ENCODE data around the gene ANKMY1. TPM values are rescaled to one million over a fixed set of nuclear protein-coding genes. Genes with fewer than 3 reads are reported as not detected.

The ANKMY1 gene
- total and polyA plus RNA-seq, 11 donors, result 2.4 to 11.7 (median 5.5) TPM

- no peaks in the 10 kb centered on the region for H3K27me3 ChIP-seq
- H3K27ac ChIP-seq, result no peak overlapping the region
- peaks cover 3 to 36% (median 20%) of the 10 kb centered on the region in 12 donors for H3K4me1 ChIP-seq
- ATAC-seq (no peak), DNase-seq (peak in 3 of 5 donors; percentile 20 to 52 (median 28))
- no peaks in the 10 kb centered on the region for H3K9me3 ChIP-seq
- intact Hi-C loops (cut with DNase I), result no loop called here
- 87 to 92% (median 89%) methylated on average over 14 to 21 of the region's 21 CpGs for WGBS, 4 donors
- no peak overlapping the region for H3K4me3 ChIP-seq
- peaks cover 0 to 68% (median 39%) of the 10 kb centered on the region in 9 donors for H3K36me3 ChIP-seq
- TF ChIP-seq POLR2A (IDR thresholded peaks at IDR 0.05) (no peak), CTCF (IDR thresholded peaks at IDR 0.05) (no peak)
Measured at GRCh38 chr2:240574386-240575100, 16.8 kb upstream of the ANKMY1 start.

GRCh38 chr2:240573516-240574385 lies 16.0 kb upstream of the ANKMY1 start:
- intact Hi-C loops (cut with DNase I), result no loop called here
- Histone ChIP-seq H3K9me3 (no peaks in the 10 kb centered on the region), H3K27me3 (no peaks in the 10 kb centered on the region), H3K4me1 (peaks cover 3 to 33% (median 22%) of the 10 kb centered on the region in 12 donors), H3K27ac (no peak overlapping the region), H3K4me3 (no peak overlapping the region), H3K36me3 (peaks cover 0 to 68% (median 39%) of the 10 kb centered on the region in 9 donors)
- WGBS, 4 donors, result 88 to 91% (median 90%) methylated on average over 22 to 37 of the region's 37 CpGs
- no peak for ATAC-seq
- DNase-seq, result peak in 1 of 5 donors; percentile 60
- TF ChIP-seq POLR2A (IDR thresholded peaks at IDR 0.05), result no peak

GRCh38 chr2:240573071-240573515 lies 15.3 kb upstream of the ANKMY1 start:
- Histone ChIP-seq H3K36me3 (peaks cover 0 to 63% (median 38%) of the 10 kb centered on the region in 9 donors), H3K9me3 (no peaks in the 10 kb centered on the region), H3K27me3 (no peaks in the 10 kb centered on the region), H3K27ac (no peak overlapping the region), H3K4me3 (no peak overlapping the region), H3K4me1 (peaks cover 3 to 28% (median 20%) of the 10 kb centered on the region in 12 donors)
- TF ChIP-seq POLR2A (IDR thresholded peaks at IDR 0.05), result no peak
- DNase-seq (peak in 2 of 5 donors; percentile 21 to 44), ATAC-seq (no peak)
- intact Hi-C loops (cut with DNase I), result no loop called here
- 83 to 93% (median 90%) methylated on average over 14 to 20 of the region's 20 CpGs for WGBS, 4 donors

GRCh38 chr2:240572141-240573031 lies 14.6 kb upstream of the ANKMY1 start:
- WGBS, 4 donors, result 88 to 92% (median 90%) methylated on average over 15 to 30 of the region's 30 CpGs
- peak in 2 of 5 donors; percentile 24 to 62 for DNase-seq
- no peak overlapping the region for H3K4me3 ChIP-seq
- H3K36me3 ChIP-seq, result peaks cover 0 to 56% (median 31%) of the 10 kb centered on the region in 9 donors
- H3K4me1 ChIP-seq, result peaks cover 7 to 32% (median 24%) of the 10 kb centered on the region in 12 donors
- no peaks in the 10 kb centered on the region for H3K27me3 ChIP-seq
- H3K9me3 ChIP-seq, result no peaks in the 10 kb centered on the region
- no peak for ATAC-seq
- H3K27ac ChIP-seq, result no peak overlapping the region
- intact Hi-C loops (cut with DNase I), result no loop called here
- TF ChIP-seq POLR2A (IDR thresholded peaks at IDR 0.05) (no peak), CTCF (IDR thresholded peaks at IDR 0.05) (no peak)
